ENCODE results near the gene ZRANB1. TPM values are rescaled to one million over a fixed set of nuclear protein-coding genes. Genes with fewer than 3 reads are reported as not detected.

ZRANB1 gene
- total and polyA plus RNA-seq, 2 experiments from 2014 or later, result 4.2 to 26.7 TPM

DNA sequence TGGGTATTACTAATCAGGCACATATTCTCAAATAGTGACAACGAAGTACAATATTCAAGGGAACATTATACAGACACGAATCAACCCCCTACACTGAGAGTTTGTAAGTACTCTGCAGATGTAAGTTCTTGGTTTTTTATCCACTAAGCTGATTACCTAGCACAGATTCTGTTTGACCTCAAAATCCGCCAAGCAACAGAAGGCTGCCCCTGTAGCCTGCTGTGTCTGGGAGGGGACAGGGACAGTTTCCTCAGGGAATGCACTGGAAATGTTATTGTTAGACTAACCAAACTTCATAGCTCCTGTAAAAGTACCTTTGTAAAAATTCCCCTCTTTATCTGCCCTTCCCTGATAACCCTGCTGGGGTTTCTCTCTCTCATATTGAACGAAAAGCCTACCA is 45.2 kb upstream of the ZRANB1 start:
- DNase-seq (ENCODE audit: low spot score) (no peak), ATAC-seq (no peak)
- no peak overlapping the region for H3K4me3 ChIP-seq
- H4K20me1 ChIP-seq (replicated peaks; ENCODE audit: insufficient read depth), result no peaks in the 10 kb centered on the region
- Mint-ChIP-seq H3K36me3 (ENCODE audit: low read depth) (no peaks in the 10 kb centered on the region), H3K27me3 (ENCODE audit: insufficient read depth, low read depth, poor library complexity) (peaks cover 1% of the 10 kb centered on the region), H3K4me1 (no peaks in the 10 kb centered on the region), H3K9me3 (no peaks in the 10 kb centered on the region), H3K27ac (no peak overlapping the region), H3K4me3 (no peak overlapping the region)
- H3K36me3 ChIP-seq (ENCODE audit: insufficient read depth), result no peaks in the 10 kb centered on the region
- TF ChIP-seq, protein P1, sequence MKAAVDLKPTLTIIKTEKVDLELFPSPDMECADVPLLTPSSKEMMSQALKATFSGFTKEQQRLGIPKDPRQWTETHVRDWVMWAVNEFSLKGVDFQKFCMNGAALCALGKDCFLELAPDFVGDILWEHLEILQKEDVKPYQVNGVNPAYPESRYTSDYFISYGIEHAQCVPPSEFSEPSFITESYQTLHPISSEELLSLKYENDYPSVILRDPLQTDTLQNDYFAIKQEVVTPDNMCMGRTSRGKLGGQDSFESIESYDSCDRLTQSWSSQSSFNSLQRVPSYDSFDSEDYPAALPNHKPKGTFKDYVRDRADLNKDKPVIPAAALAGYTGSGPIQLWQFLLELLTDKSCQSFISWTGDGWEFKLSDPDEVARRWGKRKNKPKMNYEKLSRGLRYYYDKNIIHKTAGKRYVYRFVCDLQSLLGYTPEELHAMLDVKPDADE (IDR thresholded peaks at IDR 0.05), result no peak
- TF ChIP-seq CREB1 (CRISPR knock-in tag; IDR thresholded peaks at IDR 0.05; ENCODE audit: low read depth) (no peak), ZNF331 (CRISPR knock-in tag; IDR thresholded peaks at IDR 0.05; ENCODE audit: low read depth) (no peak), JUNB (IDR thresholded peaks at IDR 0.05; ENCODE audit: unreplicated experiment) (no peak)
- H3F3A ChIP-seq (replicated peaks; ENCODE audit: low read depth), result no peaks in the 10 kb centered on the region
- no peaks in the 10 kb centered on the region for H3K27me3 ChIP-seq (ENCODE audit: insufficient read depth)
- no peaks in the 10 kb centered on the region for H3K4me1 ChIP-seq (ENCODE audit: insufficient read depth)
- no peaks in the 10 kb centered on the region for H3K79me2 ChIP-seq (replicated peaks; ENCODE audit: insufficient read depth)
- H3K4me2 ChIP-seq, result no peak overlapping the region
- no peaks in the 10 kb centered on the region for H3K9me2 ChIP-seq (ENCODE audit: insufficient read depth)
- no peak overlapping the region for H3K27ac ChIP-seq (ENCODE audit: low read depth)
- H2AFZ ChIP-seq, result peak overlapping the region; percentile 47; the same call in 1 of the 2 replicates

DNA sequence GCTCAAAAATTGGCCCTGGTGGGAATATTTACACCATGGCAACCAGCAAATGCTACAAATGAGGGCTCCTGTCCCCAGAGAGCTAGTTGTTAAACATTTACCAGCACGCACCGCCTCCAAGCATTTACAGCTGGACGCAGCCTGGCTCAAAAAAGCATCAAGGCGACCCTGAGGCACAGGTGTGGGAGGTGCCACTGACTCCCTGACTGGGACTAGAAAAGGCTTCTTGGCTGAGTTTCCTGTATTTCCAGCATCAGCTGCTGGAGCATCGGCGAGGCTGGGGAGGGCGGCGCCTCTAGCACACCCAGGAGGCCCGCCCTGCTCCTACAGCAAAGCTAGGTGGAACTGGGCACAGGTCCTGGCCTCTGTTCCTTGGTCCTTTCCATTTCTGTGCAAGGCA is 43.5 kb upstream of the ZRANB1 start:
- H3K9me2 ChIP-seq (ENCODE audit: insufficient read depth), result no peaks in the 10 kb centered on the region
- no peak for TF ChIP-seq STAT1 (IDR thresholded peaks at IDR 0.05; ENCODE audit: unreplicated experiment)
- TF ChIP-seq POLR2AphosphoS5 (IDR thresholded peaks at IDR 0.05; ENCODE audit: low read depth), result no peak
- TF ChIP-seq, protein P2, sequence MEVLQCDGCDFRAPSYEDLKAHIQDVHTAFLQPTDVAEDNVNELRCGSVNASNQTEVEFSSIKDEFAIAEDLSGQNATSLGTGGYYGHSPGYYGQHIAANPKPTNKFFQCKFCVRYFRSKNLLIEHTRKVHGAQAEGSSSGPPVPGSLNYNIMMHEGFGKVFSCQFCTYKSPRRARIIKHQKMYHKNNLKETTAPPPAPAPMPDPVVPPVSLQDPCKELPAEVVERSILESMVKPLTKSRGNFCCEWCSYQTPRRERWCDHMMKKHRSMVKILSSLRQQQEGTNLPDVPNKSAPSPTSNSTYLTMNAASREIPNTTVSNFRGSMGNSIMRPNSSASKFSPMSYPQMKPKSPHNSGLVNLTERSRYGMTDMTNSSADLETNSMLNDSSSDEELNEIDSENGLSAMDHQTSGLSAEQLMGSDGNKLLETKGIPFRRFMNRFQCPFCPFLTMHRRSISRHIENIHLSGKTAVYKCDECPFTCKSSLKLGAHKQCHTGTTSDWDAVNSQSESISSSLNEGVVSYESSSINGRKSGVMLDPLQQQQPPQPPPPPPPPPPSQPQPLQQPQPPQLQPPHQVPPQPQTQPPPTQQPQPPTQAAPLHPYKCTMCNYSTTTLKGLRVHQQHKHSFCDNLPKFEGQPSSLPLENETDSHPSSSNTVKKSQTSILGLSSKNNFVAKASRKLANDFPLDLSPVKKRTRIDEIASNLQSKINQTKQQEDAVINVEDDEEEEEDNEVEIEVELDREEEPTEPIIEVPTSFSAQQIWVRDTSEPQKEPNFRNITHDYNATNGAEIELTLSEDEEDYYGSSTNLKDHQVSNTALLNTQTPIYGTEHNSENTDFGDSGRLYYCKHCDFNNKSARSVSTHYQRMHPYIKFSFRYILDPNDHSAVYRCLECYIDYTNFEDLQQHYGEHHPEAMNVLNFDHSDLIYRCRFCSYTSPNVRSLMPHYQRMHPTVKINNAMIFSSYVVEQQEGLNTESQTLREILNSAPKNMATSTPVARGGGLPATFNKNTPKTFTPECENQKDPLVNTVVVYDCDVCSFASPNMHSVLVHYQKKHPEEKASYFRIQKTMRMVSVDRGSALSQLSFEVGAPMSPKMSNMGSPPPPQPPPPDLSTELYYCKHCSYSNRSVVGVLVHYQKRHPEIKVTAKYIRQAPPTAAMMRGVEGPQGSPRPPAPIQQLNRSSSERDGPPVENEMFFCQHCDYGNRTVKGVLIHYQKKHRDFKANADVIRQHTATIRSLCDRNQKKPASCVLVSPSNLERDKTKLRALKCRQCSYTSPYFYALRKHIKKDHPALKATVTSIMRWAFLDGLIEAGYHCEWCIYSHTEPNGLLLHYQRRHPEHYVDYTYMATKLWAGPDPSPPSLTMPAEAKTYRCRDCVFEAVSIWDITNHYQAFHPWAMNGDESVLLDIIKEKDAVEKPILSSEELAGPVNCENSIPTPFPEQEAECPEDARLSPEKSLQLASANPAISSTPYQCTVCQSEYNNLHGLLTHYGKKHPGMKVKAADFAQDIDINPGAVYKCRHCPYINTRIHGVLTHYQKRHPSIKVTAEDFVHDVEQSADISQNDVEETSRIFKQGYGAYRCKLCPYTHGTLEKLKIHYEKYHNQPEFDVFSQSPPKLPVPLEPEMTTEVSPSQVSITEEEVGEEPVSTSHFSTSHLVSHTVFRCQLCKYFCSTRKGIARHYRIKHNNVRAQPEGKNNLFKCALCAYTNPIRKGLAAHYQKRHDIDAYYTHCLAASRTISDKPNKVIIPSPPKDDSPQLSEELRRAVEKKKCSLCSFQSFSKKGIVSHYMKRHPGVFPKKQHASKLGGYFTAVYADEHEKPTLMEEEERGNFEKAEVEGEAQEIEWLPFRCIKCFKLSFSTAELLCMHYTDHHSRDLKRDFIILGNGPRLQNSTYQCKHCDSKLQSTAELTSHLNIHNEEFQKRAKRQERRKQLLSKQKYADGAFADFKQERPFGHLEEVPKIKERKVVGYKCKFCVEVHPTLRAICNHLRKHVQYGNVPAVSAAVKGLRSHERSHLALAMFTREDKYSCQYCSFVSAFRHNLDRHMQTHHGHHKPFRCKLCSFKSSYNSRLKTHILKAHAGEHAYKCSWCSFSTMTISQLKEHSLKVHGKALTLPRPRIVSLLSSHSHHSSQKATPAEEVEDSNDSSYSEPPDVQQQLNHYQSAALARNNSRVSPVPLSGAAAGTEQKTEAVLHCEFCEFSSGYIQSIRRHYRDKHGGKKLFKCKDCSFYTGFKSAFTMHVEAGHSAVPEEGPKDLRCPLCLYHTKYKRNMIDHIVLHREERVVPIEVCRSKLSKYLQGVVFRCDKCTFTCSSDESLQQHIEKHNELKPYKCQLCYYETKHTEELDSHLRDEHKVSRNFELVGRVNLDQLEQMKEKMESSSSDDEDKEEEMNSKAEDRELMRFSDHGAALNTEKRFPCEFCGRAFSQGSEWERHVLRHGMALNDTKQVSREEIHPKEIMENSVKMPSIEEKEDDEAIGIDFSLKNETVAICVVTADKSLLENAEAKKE (CRISPR knock-in tag; IDR thresholded peaks at IDR 0.05), result no peak
- TF ChIP-seq, protein P3, sequence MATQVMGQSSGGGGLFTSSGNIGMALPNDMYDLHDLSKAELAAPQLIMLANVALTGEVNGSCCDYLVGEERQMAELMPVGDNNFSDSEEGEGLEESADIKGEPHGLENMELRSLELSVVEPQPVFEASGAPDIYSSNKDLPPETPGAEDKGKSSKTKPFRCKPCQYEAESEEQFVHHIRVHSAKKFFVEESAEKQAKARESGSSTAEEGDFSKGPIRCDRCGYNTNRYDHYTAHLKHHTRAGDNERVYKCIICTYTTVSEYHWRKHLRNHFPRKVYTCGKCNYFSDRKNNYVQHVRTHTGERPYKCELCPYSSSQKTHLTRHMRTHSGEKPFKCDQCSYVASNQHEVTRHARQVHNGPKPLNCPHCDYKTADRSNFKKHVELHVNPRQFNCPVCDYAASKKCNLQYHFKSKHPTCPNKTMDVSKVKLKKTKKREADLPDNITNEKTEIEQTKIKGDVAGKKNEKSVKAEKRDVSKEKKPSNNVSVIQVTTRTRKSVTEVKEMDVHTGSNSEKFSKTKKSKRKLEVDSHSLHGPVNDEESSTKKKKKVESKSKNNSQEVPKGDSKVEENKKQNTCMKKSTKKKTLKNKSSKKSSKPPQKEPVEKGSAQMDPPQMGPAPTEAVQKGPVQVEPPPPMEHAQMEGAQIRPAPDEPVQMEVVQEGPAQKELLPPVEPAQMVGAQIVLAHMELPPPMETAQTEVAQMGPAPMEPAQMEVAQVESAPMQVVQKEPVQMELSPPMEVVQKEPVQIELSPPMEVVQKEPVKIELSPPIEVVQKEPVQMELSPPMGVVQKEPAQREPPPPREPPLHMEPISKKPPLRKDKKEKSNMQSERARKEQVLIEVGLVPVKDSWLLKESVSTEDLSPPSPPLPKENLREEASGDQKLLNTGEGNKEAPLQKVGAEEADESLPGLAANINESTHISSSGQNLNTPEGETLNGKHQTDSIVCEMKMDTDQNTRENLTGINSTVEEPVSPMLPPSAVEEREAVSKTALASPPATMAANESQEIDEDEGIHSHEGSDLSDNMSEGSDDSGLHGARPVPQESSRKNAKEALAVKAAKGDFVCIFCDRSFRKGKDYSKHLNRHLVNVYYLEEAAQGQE (IDR thresholded peaks at IDR 0.05; ENCODE audit: unreplicated experiment), result no peak
- TF ChIP-seq EZH2phosphoT487 (IDR thresholded peaks at IDR 0.05; ENCODE audit: unreplicated experiment), result no peak
- TF ChIP-seq ZNF114 (CRISPR knock-in tag; IDR thresholded peaks at IDR 0.05), result no peak
- no peak for TF ChIP-seq ZNF331 (CRISPR knock-in tag; IDR thresholded peaks at IDR 0.05; ENCODE audit: low read depth)

More for the DNA sequence above, 43.5 kb upstream of the ZRANB1 start:
- Histone ChIP-seq H3K4me1 (ENCODE audit: insufficient read depth) (no peaks in the 10 kb centered on the region), H3K27me3 (ENCODE audit: insufficient read depth) (no peaks in the 10 kb centered on the region), H3K4me3 (no peak overlapping the region), H2AFZ (peak overlapping the region; percentile 58; the same call in 1 of the 2 replicates), H4K20me1 (replicated peaks; ENCODE audit: insufficient read depth) (no peaks in the 10 kb centered on the region), H3K36me3 (ENCODE audit: insufficient read depth) (no peaks in the 10 kb centered on the region), H3K27ac (ENCODE audit: low read depth) (no peak overlapping the region), H3K4me2 (no peak overlapping the region), H3F3A (replicated peaks; ENCODE audit: low read depth) (no peaks in the 10 kb centered on the region), H3K79me2 (replicated peaks; ENCODE audit: insufficient read depth) (no peaks in the 10 kb centered on the region)
- DNase-seq (ENCODE audit: low spot score), result peak; percentile 57
- peaks cover 2% of the 10 kb centered on the region; the same call in 1 of the 3 replicates for H3K4me1 Mint-ChIP-seq
- no peak overlapping the region for H3K27ac Mint-ChIP-seq
- peak; percentile 85 for ATAC-seq
- no peak overlapping the region for H3K4me3 Mint-ChIP-seq
- no peaks in the 10 kb centered on the region for H3K36me3 Mint-ChIP-seq (ENCODE audit: low read depth)
- H3K27me3 Mint-ChIP-seq (ENCODE audit: insufficient read depth, low read depth, poor library complexity), result peaks cover 1% of the 10 kb centered on the region
- H3K9me3 Mint-ChIP-seq, result no peaks in the 10 kb centered on the region
